ENCODE results near the gene CLNK.

The CLNK gene

DNA sequence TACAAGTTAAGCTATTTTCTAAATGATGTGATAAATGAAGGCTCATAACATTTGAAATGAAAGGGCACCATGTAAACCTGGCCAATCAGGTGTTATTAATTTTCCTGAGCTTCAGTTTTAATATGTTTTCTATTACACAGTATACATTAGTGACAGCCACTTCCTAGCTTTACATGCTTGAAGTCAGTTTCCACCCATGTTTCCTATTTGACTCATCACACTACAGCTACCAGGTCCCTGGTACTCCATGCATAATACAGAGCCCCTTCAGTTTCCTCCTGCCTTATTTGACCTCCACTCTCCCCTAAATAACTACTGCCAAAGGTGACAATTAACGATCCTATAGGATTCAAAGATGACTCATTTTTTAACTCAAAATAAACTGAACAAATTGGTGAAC, 245.6 kb downstream of the CLNK start:
- no peak for DNase-seq

DNA sequence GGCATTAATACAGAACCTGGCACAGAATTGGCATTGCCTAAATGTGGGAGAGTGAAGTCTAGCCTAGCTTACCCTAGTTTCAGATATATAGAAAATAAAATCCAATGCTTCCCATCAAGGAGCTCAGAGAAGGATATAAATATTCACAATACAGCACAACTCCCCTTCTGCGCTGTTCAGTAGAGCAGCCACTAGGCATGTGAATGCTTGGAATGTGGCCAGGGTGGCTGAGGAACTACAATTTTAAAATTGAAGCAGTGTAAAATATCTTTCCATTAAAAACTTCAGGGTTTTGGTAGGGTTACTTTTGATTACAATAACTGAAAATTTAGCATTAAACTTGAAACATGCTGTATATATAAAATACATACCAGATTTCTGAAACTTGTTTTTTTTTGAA, 246.8 kb downstream of the CLNK start:
- peak; percentile 23 for DNase-seq
